Panc1 (cell line): ENCODE measurements around the gene CFAP68.

Source experiments
- TCF7L2 ChIP-seq: IDR thresholded peaks from 2 replicates; pipeline ENCODE4 v1.6.1; 2011; ENCODE audit warnings: mild to moderate bottlenecking, low read depth, low read length, inconsistent platforms
- TF ChIP-seq, protein P1 (sequence below): fragments of 450-650 bp; IDR thresholded peaks from 2 replicates; pipeline ENCODE4 v1.5.1; 2017; ENCODE audit warnings: mild to moderate bottlenecking

DNA sequence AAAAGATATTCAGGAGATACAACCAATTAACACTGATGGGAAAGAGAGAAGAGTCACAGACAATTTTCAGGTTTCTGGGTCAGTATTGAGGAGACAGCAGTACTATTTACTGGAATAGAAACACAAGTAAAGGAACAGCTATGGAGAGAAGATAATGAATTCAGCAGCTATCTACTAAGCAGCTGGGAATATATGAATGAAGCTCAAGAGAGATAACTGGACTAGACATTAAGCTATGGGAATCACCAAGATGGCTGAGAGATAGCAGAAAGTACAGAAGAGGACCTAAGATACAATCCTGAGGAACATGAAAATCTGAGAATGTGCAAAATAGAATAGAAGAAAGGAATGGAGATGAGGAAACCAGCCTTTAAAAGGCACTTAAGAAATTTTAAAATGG, 23.8 kb upstream of the CFAP68 start:
- TF ChIP-seq, protein P1, sequence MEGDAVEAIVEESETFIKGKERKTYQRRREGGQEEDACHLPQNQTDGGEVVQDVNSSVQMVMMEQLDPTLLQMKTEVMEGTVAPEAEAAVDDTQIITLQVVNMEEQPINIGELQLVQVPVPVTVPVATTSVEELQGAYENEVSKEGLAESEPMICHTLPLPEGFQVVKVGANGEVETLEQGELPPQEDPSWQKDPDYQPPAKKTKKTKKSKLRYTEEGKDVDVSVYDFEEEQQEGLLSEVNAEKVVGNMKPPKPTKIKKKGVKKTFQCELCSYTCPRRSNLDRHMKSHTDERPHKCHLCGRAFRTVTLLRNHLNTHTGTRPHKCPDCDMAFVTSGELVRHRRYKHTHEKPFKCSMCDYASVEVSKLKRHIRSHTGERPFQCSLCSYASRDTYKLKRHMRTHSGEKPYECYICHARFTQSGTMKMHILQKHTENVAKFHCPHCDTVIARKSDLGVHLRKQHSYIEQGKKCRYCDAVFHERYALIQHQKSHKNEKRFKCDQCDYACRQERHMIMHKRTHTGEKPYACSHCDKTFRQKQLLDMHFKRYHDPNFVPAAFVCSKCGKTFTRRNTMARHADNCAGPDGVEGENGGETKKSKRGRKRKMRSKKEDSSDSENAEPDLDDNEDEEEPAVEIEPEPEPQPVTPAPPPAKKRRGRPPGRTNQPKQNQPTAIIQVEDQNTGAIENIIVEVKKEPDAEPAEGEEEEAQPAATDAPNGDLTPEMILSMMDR = no peak
- no peak for TF ChIP-seq TCF7L2
